Measurements from ENCODE around the gene TOMM70. TPM values are rescaled to one million over a fixed set of nuclear protein-coding genes. Genes with fewer than 3 reads are reported as not detected.

Gene TOMM70
- total RNA-seq, 2 experiments from 2014 or later, result 56.2 to 57.8 TPM

GRCh38 chr3:100399341-100400071, 1.4 kb downstream of the TOMM70 start:
- H3K4me3 Mint-ChIP-seq, result peak overlapping the region; percentile 84
- H3K4me1 Mint-ChIP-seq (ENCODE audit: low read depth), result peaks cover 51% of the 10 kb centered on the region
- DNase-seq (no peak), ATAC-seq (no peak)
- peak overlapping the region; percentile 98 for H3K27ac Mint-ChIP-seq
- H3K9me3 Mint-ChIP-seq, result no peaks in the 10 kb centered on the region
- ChIA-PET CTCF (interaction anchor here (1.0 kb wide), 1 partner anchor 64 kb away, joined by 3 read pairs; no protein-coding TSS in a partner anchor), POLR2A (interaction anchor here (0.6 to 3.1 kb wide), 13 partner anchors 8 to 310 kb away, joined by 3 to 34 read pairs (median 5); partner anchors contain the start of genes NIT2 and TFG)
- H3K36me3 Mint-ChIP-seq (ENCODE audit: low read depth), result peaks cover 23% of the 10 kb centered on the region
- H3K27me3 Mint-ChIP-seq, result no peaks in the 10 kb centered on the region
- TF ChIP-seq CTCF (IDR thresholded peaks at IDR 0.05), result no peak
- intact Hi-C loops (cut with micrococcal nuclease), result no loop called here

GRCh38 chr3:100396967-100397366, 3.9 kb downstream of the TOMM70 start:
- TF ChIP-seq CTCF (IDR thresholded peaks at IDR 0.05), result no peak
- ATAC-seq (no peak), DNase-seq (no peak)
- no peaks in the 10 kb centered on the region for H3K9me3 Mint-ChIP-seq
- H3K4me3 Mint-ChIP-seq, result no peak overlapping the region
- peaks cover 28% of the 10 kb centered on the region for H3K36me3 Mint-ChIP-seq (ENCODE audit: low read depth)
- CTCF ChIA-PET, result no interaction called here
- H3K27ac Mint-ChIP-seq, result no peak overlapping the region
- H3K27me3 Mint-ChIP-seq, result no peaks in the 10 kb centered on the region
- POLR2A ChIA-PET, result no interaction called here
- H3K4me1 Mint-ChIP-seq (ENCODE audit: low read depth), result peaks cover 48% of the 10 kb centered on the region
- intact Hi-C loops (cut with micrococcal nuclease), result no loop called here

GRCh38 chr3:100395679-100396431, 5.0 kb downstream of the TOMM70 start:
- H3K4me3 Mint-ChIP-seq, result no peak overlapping the region
- ChIA-PET POLR2A (no interaction called here), CTCF (no interaction called here)
- peaks cover 28% of the 10 kb centered on the region for H3K36me3 Mint-ChIP-seq (ENCODE audit: low read depth)
- no peak for TF ChIP-seq CTCF (IDR thresholded peaks at IDR 0.05)
- DNase-seq, result no peak
- H3K27ac Mint-ChIP-seq, result peak overlapping the region; percentile 34
- ATAC-seq, result no peak
- intact Hi-C loops (cut with micrococcal nuclease), result no loop called here
- no peaks in the 10 kb centered on the region for H3K9me3 Mint-ChIP-seq
- H3K27me3 Mint-ChIP-seq, result no peaks in the 10 kb centered on the region
- H3K4me1 Mint-ChIP-seq (ENCODE audit: low read depth), result peaks cover 48% of the 10 kb centered on the region

GRCh38 chr3:100389025-100389424, 11.9 kb downstream of the TOMM70 start:
- no peak for DNase-seq
- TF ChIP-seq CTCF (IDR thresholded peaks at IDR 0.05), result no peak
- no peak overlapping the region for H3K27ac Mint-ChIP-seq
- ChIA-PET CTCF (no interaction called here), POLR2A (no interaction called here)
- intact Hi-C loops (cut with micrococcal nuclease), result no loop called here
- no peak overlapping the region for H3K4me3 Mint-ChIP-seq
- peaks cover 40% of the 10 kb centered on the region for H3K36me3 Mint-ChIP-seq (ENCODE audit: low read depth)
- no peak for ATAC-seq
- H3K9me3 Mint-ChIP-seq, result peaks cover 11% of the 10 kb centered on the region
- no peaks in the 10 kb centered on the region for H3K27me3 Mint-ChIP-seq
- peaks cover 26% of the 10 kb centered on the region for H3K4me1 Mint-ChIP-seq (ENCODE audit: low read depth)

Data from activated CD8-positive, alpha-beta T cell treated with anti-CD3 and anti-CD28 coated beads for 36 hours (primary cell).